Measurements from ENCODE around the gene CLSTN2.

DNA sequence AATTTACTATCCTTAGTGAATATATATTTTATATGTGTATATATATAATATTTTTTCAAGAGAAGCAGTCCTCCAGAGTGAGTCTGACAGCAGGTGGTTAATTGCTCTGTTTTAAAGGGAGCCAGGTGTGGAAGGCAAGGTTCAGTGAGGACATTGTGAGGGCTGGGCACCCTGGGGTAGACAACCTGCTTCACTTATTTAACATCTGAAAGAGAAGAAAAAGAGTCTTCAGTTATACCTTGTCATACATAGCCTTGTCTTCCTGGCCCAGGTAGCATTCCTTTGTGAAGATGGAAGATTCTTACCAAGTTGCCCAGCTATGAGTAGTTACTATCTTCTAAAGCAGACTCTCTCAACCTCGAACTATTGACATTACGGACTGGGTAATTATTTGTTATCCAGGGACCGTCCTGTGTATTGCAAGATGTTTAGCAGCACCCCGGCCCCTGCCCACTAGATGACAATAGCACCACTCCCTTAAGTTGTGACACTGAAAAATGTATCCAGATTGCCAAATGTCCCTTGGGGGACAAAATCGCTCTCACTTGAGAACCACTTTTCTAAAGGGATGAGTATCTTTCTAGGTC lies 406.9 kb downstream of the CLSTN2 start:
- TF ChIP-seq, protein P1, sequence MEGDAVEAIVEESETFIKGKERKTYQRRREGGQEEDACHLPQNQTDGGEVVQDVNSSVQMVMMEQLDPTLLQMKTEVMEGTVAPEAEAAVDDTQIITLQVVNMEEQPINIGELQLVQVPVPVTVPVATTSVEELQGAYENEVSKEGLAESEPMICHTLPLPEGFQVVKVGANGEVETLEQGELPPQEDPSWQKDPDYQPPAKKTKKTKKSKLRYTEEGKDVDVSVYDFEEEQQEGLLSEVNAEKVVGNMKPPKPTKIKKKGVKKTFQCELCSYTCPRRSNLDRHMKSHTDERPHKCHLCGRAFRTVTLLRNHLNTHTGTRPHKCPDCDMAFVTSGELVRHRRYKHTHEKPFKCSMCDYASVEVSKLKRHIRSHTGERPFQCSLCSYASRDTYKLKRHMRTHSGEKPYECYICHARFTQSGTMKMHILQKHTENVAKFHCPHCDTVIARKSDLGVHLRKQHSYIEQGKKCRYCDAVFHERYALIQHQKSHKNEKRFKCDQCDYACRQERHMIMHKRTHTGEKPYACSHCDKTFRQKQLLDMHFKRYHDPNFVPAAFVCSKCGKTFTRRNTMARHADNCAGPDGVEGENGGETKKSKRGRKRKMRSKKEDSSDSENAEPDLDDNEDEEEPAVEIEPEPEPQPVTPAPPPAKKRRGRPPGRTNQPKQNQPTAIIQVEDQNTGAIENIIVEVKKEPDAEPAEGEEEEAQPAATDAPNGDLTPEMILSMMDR (IDR thresholded peaks at IDR 0.05) = no peak
- TF ChIP-seq POLR2AphosphoS5 (IDR thresholded peaks at IDR 0.05; ENCODE audit: insufficient read depth in 1 of 2, low read depth in 1 of 2) (no peak), POLR2A (IDR thresholded peaks at IDR 0.05) (no peak)

All from vagina (tissue), 2 donors.